ENCODE measurements around the gene SH3GL3.

Gene SH3GL3

DNA sequence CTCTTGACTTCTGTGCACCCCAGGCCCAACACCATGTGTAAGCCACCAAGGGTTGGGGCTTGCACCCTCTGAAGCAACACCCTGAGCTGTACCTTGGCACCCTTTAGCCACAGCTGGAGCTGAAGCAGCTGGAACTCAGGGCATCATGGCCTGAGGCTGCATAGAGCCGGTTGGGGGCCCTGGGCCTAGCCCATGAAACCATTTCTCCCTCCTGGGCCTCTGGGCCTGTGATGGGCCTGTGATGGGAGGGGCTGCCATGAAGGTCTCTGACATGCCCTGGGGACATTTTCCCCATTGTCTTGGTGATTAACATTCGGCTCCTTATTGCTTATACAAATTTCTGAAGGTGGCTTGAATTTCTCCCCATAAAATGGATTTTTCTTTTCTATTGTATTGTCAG lies 184.4 kb downstream of the SH3GL3 start:
- DNase-seq = no peak

DNA sequence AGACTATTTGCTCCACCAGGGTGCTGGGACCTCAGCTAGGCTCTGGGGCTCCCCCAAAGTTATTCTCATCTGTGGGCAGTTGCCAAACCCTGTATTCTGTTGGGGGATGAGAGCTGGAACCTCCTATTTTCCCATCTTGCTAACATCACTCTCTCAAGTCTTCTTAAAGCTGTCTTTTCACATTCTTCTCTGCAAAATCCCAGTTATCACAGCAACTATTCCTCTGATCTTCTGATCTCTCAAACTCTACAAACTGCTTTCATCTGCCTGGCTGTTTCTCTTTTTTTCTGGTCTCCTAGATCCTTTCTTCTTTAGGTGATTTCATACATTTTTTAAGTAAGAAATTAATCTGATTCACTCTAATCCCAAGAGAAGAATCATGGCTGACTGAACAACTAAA lies 196.1 kb downstream of the SH3GL3 start:
- no peak for DNase-seq

DNA sequence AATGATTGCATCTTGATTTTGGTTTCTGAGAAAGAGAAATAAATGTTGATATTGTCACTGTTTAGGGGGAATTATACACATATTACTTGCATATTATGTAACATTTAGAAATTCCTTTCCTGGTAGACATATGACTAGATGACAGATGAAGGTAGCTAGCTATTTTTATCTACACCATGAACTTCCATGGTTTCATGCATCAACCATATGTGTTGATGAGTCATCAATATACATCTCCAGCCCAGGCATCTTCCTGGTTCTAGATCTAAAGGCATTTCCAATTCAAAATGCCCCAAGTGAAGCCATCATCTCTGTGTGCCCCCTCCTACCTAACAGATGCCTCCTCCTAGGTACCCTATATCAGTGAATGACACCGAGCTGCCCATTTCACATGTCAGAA lies 197.3 kb downstream of the SH3GL3 start:
- DNase-seq = no peak

DNA sequence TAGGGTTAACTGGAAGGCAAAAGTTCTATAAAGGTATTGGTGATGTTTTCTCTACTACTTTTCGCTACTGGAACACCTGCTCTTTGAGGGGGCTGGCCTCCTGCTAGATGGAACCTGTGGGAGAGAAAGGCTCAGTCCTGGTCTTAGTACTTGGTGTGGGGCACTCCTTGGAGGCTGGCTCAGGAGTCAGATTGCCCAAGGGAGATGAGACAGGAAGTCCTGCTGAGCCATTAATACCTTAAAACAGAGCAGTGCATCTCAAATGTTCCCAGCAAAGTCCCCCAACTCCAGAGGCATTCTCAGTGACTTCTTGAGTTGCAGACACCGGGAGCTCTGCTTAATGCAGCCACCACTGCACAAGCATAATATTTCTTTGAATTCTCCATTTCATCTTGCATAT lies 203.7 kb downstream of the SH3GL3 start:
- no peak for DNase-seq

DNA sequence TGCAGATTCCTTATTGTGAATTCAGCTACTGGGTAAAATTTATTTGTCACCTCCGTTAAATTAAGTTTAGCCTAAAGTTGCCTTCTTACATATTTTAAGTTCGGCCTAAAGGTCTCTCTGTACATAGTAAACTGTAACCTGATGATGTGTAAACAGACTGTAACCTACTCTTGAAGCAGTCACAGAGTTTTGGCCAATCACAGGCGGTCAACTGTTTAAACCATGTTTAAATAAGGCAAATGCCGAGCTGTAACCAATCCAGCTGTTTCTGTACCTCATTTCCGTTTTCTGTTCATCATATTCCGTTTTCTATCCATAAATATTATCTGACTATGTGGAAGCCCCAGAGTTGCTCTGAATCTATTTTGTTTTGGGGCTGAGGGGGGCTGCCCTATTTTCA lies 204.4 kb downstream of the SH3GL3 start:
- DNase-seq = no peak

DNA sequence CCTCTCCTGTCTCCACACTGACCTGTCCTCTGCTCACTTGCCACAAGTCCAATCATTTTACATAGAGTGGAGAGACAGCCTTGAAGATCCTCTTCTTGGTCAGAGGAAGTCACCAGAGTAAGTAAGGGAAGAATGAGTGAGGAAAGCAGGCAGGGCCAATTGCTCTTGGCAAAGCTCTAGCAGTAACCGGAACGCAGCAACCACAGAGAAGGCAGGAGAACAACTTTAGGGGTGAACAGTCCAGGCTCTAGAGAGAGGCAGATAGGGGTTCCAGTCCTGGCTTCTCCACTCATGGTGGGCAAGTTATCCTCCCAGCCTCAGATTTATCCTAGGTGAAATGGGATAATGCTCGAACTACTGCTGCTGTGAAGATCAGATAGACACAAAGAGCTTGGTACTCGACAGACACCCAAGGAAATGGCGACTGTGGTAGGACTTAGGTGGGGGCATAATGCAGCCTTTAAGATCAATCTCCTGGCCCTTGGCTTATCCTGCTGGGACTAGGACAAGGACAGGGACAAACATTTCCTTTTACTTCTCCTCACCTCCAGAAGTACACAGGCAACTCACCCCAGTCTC lies 205.6 kb downstream of the SH3GL3 start:
- no peak for DNase-seq

DNA sequence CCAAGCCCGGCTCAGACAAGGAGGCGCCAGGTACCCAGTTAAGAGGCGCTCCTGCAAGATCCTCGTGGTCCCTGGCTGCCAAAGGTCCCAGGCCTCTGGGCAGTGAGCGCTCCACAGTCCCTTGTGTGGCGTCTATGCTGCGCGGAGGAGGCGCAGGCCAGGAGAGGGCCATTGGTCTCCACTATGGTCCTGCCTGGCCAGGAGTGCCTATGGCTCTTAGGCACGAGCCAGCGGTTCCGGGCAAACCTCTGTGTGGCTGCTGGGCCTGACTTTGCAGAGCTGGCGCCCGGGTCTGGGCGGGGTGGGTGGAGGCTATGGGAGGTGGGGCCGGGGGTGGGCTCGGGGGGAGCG lies 206.1 kb downstream of the SH3GL3 start:
- DNase-seq = no peak

DNA sequence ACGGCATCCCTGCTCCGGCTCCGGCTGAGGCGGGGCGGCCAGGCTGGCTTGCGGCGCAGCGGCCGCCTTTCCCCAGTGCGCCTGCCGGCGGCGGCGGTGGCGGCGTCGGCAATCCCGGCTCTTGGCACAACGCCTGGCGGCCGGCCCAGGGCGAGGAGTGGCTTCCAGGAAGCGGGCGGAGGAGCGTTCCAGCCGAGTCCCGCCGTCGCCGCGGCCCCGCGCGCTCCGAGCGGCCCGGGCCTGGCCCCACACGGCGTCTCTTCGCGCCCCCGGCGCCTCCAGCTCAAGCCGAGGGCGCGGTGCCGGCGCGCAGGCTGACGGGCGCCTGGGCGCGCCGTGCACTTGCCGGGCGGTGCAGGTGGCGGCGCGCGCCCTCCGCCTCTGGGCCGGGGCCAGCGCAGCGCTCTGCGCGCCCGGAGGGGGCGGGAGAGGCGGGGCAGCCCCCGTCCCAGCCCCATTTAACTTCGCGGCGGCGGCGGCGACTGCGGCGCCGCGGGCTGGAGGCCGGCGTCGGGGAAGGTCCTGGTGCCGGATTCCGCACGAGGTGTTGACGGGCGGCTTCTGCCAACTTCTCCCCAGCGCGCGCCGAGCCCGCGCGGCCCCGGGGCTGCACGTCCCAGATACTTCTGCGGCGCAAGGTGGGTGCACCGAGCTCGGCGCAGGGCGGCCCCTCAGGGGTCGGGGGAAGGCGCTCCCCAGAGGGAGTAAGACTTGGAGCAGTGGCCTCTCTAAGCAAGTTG lies 206.7 kb downstream of the SH3GL3 start, which contains the start of gene ADAMTSL3:
Gene ADAMTSL3 (plus strand): TSS at position 485 of the 740 bp plus-strand sequence. CDS start 1,639 bp downstream, outside the sequence.
- DNase-seq = no peak

DNA sequence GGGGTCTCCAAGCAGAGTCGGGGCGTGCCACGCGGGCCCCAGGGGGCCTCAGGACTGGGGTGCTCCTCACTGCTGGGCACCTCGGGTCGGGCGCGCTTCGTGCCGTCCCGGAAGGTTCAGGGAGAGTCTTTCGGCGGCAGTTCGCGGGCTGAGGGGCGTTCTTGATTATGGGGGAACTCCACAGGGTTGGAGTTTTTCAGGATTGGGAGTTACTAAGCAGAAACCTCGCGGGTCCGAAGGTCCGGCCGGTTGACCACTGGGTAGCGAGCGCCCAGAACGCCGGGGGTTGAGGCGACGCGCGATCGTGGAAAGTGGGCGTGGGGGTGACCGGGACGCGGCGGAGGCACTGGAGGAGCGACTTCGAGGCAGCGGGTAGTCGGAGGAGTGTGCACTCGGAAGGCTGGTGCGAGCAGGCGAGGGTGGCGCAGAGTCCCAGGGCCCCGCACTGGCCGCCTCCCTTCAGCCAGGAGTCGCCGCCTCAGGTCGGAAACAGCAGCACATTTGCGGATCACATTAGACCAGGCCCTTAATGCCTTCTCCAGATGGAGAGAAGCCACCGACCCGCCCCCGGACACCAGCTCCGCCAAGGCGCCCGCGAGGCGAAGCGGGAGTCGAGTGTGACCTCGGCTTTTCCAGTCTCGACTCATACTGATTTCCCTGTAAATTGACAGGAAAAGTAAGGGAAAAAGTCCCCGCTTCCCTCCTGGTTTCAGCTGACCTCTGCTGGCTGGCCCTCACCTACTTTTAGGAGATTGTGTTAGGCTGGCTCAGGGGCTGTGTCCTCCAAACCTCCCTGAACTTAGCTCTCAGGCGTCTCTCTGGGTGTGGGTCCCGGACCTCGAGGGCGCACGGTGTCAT lies 207.5 kb downstream of the SH3GL3 start:
- no peak for DNase-seq

DNA sequence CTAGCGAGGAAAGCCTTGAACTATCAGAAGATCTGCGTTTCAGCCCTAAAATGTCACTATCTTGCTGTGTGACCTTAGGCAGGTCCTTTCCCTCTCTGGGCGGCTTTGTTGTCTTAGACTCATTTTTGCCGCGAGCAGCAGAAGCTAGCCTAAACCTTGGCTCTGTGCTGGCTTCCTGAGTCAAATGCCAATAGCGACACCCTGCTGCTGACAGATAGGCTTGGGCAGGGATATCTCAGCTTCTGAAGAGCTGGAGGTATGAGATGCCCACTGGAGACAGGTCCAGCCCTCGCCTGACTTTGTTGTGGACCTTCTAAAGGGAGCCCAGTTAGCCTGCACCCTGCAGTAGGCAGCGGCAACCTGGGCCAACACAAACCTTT lies 208.1 kb downstream of the SH3GL3 start:
- DNase-seq = no peak

DNA sequence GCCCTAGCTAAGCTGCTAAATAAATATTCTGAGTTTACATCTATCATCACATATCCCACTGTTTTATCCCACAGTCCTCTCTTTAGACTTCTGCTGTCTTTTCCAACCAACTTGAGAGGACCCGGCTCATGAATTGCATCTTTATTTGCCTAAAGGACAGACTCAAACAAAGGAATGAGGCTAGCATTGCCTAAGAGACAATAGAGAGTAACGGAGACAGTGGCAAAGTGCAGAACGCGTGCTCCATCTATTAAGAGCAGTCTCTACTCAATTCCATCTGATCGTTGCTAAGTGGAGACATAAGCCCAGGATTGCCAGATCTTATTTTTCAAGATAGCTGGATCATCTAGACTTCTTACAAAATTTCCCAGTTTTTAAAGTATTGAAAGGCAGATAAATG lies 209.1 kb downstream of the SH3GL3 start:
- no peak for DNase-seq

DNA sequence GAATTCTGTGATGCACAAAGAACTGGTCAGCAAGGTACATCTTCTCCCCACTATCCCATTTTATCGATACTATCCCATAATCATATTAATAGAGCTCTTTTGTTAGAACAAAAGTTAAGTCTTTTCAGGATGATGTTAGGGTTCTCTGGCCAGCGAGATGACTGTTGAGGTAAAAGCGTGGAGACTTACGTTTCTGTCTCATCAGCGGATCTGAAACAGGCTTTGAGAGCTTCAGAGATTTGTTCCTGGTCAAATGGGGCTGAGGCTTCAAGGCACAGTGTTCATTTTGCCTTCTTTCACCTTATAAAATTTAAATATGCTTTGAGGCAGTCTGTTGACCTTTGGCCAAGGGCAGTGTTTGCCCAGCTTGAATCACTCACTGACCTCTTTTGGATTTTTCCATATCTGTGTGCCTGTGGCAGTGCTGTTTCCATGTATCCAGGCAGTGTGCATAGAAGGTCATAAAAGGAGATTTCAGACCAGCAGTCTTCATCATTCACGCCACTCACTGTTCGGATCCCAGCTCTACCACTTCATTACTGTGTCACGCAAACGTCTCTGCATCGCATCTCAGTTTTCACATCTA lies 209.9 kb downstream of the SH3GL3 start:
- no peak for DNase-seq

DNA sequence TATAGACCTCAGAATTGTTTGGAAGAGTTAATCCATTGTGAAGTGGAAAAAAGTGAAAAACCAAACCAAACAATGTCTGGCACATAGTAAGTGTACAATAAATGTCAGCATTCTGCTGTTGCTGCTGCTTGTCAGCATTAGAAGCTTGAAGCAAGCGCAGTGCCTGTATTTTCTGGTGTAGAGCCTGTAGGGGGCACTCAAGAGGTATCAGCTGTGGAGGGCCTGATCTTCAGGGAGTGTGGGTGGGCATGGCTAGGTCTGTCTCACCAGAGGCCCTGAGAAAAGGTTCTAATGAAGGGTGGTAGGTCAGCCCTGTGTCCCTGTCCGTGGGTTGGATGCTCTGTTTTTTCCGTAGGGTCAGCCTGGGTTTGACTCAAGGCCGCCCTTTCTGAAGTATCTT lies 210.4 kb downstream of the SH3GL3 start:
- DNase-seq = no peak

DNA sequence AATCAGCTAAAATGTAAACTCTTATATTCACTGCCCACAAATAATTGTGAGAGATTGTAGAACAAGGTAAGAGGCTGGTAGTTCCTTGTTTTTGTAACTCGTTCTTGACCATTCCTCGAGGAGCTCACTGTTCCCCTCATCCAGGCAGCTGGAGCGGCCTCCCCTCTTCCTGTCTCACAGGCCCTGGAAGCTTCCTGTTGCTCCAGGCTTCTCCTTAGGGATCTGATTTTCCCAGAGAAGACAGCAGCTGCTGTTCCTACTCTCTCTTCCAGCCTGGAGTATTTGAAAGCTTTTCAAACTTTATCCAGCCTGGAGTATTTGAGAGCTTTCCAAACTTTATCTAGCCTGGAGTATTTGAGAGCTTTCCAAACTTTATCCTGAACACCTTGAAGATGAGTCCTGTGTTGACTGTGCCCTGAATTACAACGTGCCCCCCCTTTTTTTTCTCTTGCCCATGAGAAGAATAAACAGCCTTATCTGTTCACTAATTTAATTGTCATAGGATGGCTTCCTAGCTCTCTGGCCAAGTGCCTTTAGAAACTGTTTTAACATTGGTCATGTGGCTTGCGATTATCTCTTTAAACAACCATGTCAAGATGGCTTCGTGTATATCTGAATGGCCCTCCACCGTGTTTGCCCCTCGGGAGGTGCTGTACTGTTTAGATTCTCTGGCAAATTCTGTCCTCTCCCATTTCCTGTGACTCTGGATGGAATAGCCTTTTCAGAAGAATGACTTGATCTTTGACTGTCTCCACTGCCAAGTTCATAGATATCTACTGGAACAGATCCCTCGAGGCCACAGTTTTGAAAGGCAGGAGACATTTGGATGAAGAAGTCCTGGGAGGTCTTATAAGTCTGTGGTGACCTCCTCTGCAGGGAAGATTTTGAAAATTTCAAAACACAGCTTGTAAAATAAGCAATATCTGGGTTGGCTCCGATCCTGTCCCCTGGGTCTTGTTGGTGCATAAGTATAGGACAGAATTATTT lies 211.6 kb downstream of the SH3GL3 start:
- no peak for DNase-seq

DNA sequence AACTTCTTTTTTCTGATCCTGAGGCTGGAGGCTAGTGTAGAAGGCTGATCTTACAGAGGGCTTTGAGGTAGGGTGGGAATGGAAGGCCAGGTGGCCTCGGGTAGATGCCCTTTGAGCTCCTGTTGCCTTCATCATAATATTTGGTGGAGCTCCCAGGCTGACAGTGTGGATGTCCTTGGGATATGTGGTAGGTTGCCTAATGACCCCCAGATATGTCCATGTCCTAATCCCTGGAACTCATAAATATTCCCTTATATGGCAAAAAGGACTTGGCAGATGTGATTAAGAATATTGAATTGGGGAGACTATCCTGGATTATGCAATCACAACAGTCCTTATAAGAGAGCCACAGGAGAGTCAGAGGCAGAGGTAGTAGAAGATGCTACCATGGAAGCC lies 212.3 kb downstream of the SH3GL3 start:
- no peak for DNase-seq

DNA sequence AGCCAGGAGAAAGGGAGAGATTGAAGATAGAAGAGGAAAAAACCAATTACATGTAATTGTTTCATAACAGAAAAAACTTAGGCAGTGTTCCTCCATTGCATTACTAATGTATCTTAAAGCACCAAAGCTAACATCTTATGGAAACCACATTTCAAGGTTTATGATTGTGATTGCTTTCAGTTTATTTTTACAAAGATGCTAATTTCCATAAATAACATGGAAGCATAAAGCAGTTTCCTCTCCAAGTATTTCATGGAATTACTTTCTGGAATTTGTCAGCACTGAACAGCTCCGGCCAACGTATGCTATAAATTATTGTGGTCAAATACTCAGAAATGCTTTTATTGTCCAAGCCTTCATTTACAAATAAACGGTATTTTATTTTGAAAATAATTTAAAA lies 218.3 kb downstream of the SH3GL3 start:
- DNase-seq = no peak
